ENCODE data around the gene CKAP2L.
A peak's percentile ranks its signal among the peaks of the same experiment; 100 is the strongest.

CKAP2L gene, protein sequence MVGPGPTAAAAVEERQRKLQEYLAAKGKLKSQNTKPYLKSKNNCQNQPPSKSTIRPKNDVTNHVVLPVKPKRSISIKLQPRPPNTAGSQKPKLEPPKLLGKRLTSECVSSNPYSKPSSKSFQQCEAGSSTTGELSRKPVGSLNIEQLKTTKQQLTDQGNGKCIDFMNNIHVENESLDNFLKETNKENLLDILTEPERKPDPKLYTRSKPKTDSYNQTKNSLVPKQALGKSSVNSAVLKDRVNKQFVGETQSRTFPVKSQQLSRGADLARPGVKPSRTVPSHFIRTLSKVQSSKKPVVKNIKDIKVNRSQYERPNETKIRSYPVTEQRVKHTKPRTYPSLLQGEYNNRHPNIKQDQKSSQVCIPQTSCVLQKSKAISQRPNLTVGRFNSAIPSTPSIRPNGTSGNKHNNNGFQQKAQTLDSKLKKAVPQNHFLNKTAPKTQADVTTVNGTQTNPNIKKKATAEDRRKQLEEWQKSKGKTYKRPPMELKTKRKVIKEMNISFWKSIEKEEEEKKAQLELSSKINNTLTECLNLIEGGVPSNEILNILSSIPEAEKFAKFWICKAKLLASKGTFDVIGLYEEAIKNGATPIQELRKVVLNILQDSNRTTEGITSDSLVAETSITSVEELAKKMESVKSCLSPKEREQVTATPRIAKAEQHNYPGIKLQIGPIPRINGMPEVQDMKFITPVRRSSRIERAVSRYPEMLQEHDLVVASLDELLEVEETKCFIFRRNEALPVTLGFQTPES

GRCh38 chr2:112764071-112765044 lies at the start of gene CKAP2L:
Gene CKAP2L (minus strand): TSS chr2:112764609. CDS start chr2:112764598, 11 bp downstream.
- DNase-seq (ENCODE audit: low read depth in 2 of 2), result peak; percentile 94 to 95

- DNase-seq (ENCODE audit: low read depth in 2 of 2), result no peak
Observed at GRCh38 chr2:112813280-112813966, 49.0 kb upstream of the CKAP2L start.

DNA sequence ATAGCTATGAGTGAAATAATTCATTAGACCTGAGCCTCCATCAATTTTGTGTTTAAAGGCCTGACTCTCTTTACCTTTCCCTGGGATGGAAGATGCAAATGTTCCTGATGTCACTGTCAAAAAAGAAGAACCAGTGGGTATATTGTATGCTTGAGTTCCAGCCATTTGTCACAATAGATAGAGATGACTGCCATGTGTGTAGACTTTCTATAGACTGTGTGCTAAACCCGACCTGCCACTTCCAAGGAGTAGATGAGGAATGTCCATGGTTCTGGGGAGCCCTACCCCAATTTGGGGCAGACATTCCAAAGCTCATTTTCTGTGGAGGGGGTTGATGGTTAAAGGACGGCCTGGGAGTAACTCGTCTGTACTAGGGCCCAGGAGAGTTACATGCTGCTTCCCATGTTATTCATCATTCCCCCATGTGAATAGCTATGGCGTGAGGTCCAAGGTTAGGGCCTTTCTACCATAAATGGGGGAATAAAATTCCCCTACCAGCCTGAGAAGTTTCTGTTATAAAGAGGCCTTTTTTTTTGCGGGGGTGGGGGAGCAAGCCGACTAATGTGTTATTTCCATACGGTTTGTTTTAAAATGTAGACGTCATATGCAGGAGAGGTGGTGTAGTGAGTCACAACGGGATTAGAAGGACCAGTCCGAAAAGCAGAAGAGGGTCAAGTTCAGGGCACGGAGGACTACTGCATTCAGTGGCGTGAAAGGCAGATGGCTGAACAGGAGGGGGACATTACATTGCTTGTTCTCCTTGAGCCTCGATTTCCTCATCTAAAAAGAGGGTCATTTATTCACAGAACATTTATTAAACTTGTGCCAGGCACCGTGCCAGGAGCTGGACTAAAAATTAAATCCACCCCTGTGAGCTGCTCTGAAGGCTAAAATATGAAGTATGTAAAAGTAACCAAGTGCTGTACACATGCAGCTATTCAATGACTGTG lies 48.2 kb upstream of the CKAP2L start:
- DNase-seq (ENCODE audit: low read depth in 2 of 2), result no peak

GRCh38 chr2:112811841-112812306 lies 47.5 kb upstream of the CKAP2L start:
- no peak for DNase-seq (ENCODE audit: low read depth in 2 of 2)

DNA sequence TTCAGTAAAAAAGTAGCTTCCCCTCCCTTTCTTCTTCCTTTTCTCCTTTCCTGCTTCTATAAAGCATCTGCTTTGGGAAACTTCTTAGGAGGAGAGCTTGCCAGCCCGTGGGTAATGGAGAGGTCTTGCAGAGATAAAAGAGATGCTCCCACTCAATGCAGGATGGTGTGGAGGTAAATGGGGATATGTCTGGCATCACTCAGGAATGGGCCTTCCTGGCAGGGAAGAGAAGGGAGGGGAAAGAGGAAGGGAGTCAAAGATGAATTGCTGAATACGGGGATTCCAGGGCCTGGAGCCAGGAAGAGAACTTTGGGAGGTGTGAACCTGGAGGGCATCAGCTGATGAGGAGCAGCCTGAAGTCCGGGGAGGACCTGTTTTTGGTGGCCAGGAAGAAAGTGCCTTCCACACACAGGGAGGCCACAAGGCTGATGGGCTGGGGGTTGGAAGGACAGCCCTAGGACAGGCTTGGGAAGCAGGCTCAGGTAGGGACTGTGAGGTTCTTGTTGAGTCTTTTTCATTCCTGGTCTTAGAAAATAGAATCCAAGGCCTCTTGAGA lies 46.9 kb upstream of the CKAP2L start:
- no peak for DNase-seq (ENCODE audit: low read depth in 2 of 2)

- DNase-seq (ENCODE audit: low read depth in 2 of 2), result no peak
Observed at GRCh38 chr2:112809112-112809511, 44.7 kb upstream of the CKAP2L start.

DNA sequence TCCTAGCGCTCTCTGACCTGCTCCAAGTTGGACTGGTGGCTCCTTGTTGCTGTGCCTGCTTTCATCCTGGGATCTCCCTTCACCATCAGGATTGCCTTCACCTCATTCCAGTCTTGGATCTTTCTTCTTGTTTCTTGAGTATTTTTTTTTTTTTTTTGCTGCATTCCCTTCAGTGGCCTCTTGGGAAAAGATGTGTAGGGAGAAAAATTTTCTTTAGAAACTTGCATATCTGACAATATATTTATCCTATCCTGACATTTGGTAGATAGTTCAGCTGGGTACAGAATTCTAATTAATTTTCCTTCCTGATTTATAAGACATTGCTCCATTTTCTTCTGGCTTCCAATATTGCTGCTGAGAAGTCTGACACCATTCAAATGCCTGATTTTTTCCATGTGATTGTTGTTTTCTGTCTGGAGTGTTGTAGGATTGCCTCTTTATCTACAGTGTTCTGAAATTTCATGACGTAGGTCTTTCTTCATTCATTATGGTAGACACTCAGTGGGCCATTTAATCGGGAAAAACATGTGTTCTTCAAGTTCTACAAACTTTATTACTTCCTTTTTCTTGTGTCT lies 42.9 kb upstream of the CKAP2L start:
- no peak for DNase-seq (ENCODE audit: low read depth in 2 of 2)

- no peak for DNase-seq (ENCODE audit: low read depth in 2 of 2)
Observed at GRCh38 chr2:112805542-112805941, 41.1 kb upstream of the CKAP2L start.

GRCh38 chr2:112803691-112804521 lies 39.5 kb upstream of the CKAP2L start:
- DNase-seq (ENCODE audit: low read depth in 2 of 2), result no peak

- DNase-seq (ENCODE audit: low read depth in 2 of 2), result no peak
Observed at GRCh38 chr2:112800881-112801583, 36.6 kb upstream of the CKAP2L start.

GRCh38 chr2:112798979-112799975 lies 34.9 kb upstream of the CKAP2L start:
- DNase-seq (ENCODE audit: low read depth in 2 of 2), result no peak

- DNase-seq (ENCODE audit: low read depth in 2 of 2), result no peak
Observed at GRCh38 chr2:112796486-112796885, 32.1 kb upstream of the CKAP2L start.

DNA sequence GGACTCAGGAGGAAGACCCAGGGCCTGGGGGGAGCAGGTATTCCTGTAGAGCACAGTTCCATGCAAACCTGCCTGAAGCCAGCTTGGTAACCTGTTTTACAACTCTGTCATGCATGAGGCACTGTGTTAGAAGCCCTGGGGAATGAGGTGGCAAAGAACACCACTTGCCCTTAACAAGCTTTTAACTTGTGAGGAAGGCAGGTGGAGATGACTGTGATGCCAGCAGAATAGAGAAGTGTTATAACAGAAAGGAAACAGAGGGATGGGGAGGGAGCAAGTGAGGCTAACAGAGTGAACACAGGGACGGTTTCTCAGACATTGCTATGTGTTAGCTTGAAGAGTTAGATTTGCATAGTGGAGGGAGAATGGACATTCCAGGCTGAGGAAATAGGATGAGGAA lies 31.4 kb upstream of the CKAP2L start:
- DNase-seq (ENCODE audit: low read depth in 2 of 2), result no peak

GRCh38 chr2:112794841-112795240 lies 30.4 kb upstream of the CKAP2L start:
- DNase-seq (ENCODE audit: low read depth in 2 of 2), result no peak

GRCh38 chr2:112794131-112794733 lies 29.8 kb upstream of the CKAP2L start:
- DNase-seq (ENCODE audit: low read depth in 2 of 2), result peak in 1 of 2 donors; percentile 13

DNA sequence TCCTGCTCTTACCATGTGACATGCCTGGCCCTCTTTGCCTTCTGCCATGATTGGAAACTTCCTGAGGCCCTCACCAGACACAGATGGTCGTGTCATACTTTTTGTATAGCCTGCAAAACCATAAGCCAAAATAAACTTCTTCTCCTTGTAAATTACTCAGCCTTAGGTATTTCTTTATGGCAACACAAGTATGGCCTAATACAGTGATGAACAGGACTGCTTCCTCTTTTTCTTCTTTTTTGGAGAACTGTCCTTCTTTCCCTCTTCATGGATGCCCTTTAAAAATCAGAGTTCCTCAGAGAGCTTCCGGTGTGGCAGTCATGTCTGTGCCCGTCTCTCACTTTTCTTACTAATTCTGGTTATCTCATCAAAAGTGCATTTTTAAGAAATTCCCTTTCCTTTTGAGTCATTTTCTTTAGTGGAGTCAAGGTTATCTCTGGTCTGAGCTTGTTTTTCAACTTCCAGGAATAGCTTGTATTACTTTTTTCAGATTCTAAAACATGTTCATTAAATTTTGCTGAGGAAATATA lies 29.1 kb upstream of the CKAP2L start:
- no peak for DNase-seq (ENCODE audit: low read depth in 2 of 2)

All from stimulated activated CD8-positive, alpha-beta memory T cell treated with anti-CD3 and anti-CD28 coated beads, Interleukin-15, amount 100 ng/mL, for 48 hours (primary cell).